IMR-90 (cell line): ENCODE results near the gene SPACA6. TPM values are rescaled to one million over a fixed set of nuclear protein-coding genes. Genes with fewer than 3 reads are reported as not detected.

Source experiments
- ATAC-seq: fragments of 200-7000 bp; cut with Tn5 transposase; 2 replicates; pipeline ENCODE4 v1.9.1; 2020; ENCODE audit warnings: low read depth, mild to moderate bottlenecking, moderate library complexity
- BruUV-seq: library from RNA; stranded (reverse); fragments of 400-500 nt; replicated peaks from 2 replicates; lab custom pipeline; 2021; lab: Mats Ljungman, UMichigan
- CTCF ChIA-PET: fragments of 300-600 bp; formaldehyde crosslinking; extraction: SDS; loops from one replicate; lab custom pipeline; 2021; ENCODE audit warnings: antibody characterized with exemption; lab: Yijun Ruan, JAX
- POLR2A ChIA-PET: fragments of 300-600 bp; sonication (Branson Sonifier 250); formaldehyde crosslinking; loops from one replicate; lab custom pipeline; 2022; ENCODE audit warnings: antibody characterized with exemption; ENCODE audit not compliant: unreplicated experiment; lab: Charles Lee
- DNase-seq: peaks from one replicate; pipeline ENCODE4 v3.0.0; 2013
- H2AFZ ChIP-seq: replicated peaks from 2 replicates; pipeline ENCODE3; 2013; ENCODE audit warnings: low read length, mild to moderate bottlenecking; ENCODE audit not compliant: poor library complexity
- H2AK5ac ChIP-seq: 2 replicates; pipeline ENCODE4 v1.6.1; 2013; ENCODE audit warnings: low read depth, low read length, inconsistent platforms
- H2AK9ac ChIP-seq: replicated peaks from 2 replicates; pipeline ENCODE3; 2013; ENCODE audit warnings: mild to moderate bottlenecking, low read depth, low read length, moderate library complexity; ENCODE audit not compliant: poor library complexity
- H2BK120ac ChIP-seq: 2 replicates; pipeline ENCODE4 v1.6.1; 2013; ENCODE audit warnings: low read depth, low read length, inconsistent platforms
- H2BK15ac ChIP-seq: 3 replicates; pipeline ENCODE4 v1.6.1; 2013; ENCODE audit warnings: low read depth, low read length, inconsistent platforms
- H2BK20ac ChIP-seq: 2 replicates; pipeline ENCODE4 v1.6.1; 2013; ENCODE audit warnings: low read depth, mild to moderate bottlenecking, inconsistent platforms, low read length, moderate library complexity
- H2BK5ac ChIP-seq: 2 replicates; pipeline ENCODE4 v1.6.1; 2013; ENCODE audit warnings: mild to moderate bottlenecking, low read depth, low read length, inconsistent platforms; ENCODE audit not compliant: poor library complexity, severe bottlenecking
- H3K14ac ChIP-seq: replicated peaks from 2 replicates; pipeline ENCODE4 v1.6.1; 2013; ENCODE audit warnings: low read depth, low read length, inconsistent platforms
- H3K18ac ChIP-seq: 2 replicates; pipeline ENCODE4 v1.6.1; 2013; ENCODE audit warnings: low read depth, low read length, control low read depth
- H3K23ac ChIP-seq: 2 replicates; pipeline ENCODE4 v1.6.1; 2013; ENCODE audit warnings: low read depth, low read length, inconsistent platforms
- H3K27ac ChIP-seq: 2 replicates; pipeline ENCODE4 v1.5.1; 2013; ENCODE audit warnings: mild to moderate bottlenecking, control low read depth, low read length; ENCODE audit not compliant: insufficient read depth
- H3K27me3 ChIP-seq: 2 replicates; pipeline ENCODE4 v1.6.1; 2013; ENCODE audit warnings: low read length; ENCODE audit not compliant: control insufficient read depth, insufficient read depth
- H3K36me3 ChIP-seq: 2 replicates; pipeline ENCODE4 v1.6.1; 2013; ENCODE audit warnings: low read length, mixed read lengths; ENCODE audit not compliant: control insufficient read depth, insufficient read depth
- H3K4ac ChIP-seq: 2 replicates; pipeline ENCODE4 v1.6.1; 2013; ENCODE audit warnings: low read depth, low read length, inconsistent platforms
- H3K4me1 ChIP-seq: 2 replicates; pipeline ENCODE4 v1.6.1; 2013; ENCODE audit warnings: low read length, mixed read lengths; ENCODE audit not compliant: control insufficient read depth, insufficient read depth
- H3K4me2 ChIP-seq: 2 replicates; pipeline ENCODE4 v1.6.1; 2013; ENCODE audit warnings: low read depth, mild to moderate bottlenecking, control low read depth, low read length, moderate library complexity
- H3K4me3 ChIP-seq: 2 replicates; pipeline ENCODE4 v1.5.1; 2013; ENCODE audit warnings: low read depth, mild to moderate bottlenecking, control low read depth, low read length, moderate library complexity; ENCODE audit not compliant: insufficient read depth
- H3K56ac ChIP-seq: 2 replicates; pipeline ENCODE4 v1.6.1; 2013; ENCODE audit warnings: low read length, inconsistent platforms; ENCODE audit not compliant: insufficient read depth; ENCODE audit errors: extremely low read depth
- H3K79me1 ChIP-seq, 2 experiments: 2 replicates each; pipeline ENCODE4 v1.6.1; 2013; ENCODE audit warnings: low read length in 2 of 2, inconsistent platforms in 1 of 2, low read depth in 1 of 2
- H3K9ac ChIP-seq: 2 replicates; pipeline ENCODE4 v1.6.1; 2013; ENCODE audit warnings: low read depth, low read length, control low read depth
- H3K9me1 ChIP-seq: 2 replicates; pipeline ENCODE4 v1.6.1; 2013; ENCODE audit warnings: low read length, inconsistent platforms; ENCODE audit not compliant: insufficient read depth
- H3K9me3 ChIP-seq: 2 replicates; pipeline ENCODE4 v1.6.1; 2013; ENCODE audit warnings: low read length; ENCODE audit not compliant: control insufficient read depth, insufficient read depth
- H4K20me1 ChIP-seq: 2 replicates; pipeline ENCODE4 v1.6.1; 2013; ENCODE audit warnings: low read length, inconsistent platforms; ENCODE audit not compliant: insufficient read depth
- H4K5ac ChIP-seq: 2 replicates; pipeline ENCODE4 v1.6.1; 2013; ENCODE audit warnings: mild to moderate bottlenecking, low read depth, low read length, control low read depth
- H4K8ac ChIP-seq, 2 experiments: 2 replicates each; pipeline ENCODE4 v1.6.1; 2013; ENCODE audit warnings: low read depth in 2 of 2, low read length in 2 of 2, control low read depth in 1 of 2, inconsistent platforms in 1 of 2
- H4K91ac ChIP-seq: 2 replicates; pipeline ENCODE4 v1.6.1; 2013; ENCODE audit warnings: low read depth, low read length, inconsistent platforms; ENCODE audit not compliant: insufficient read depth
- RFX5 ChIP-seq: IDR thresholded peaks from 2 replicates; pipeline ENCODE4 v1.8.0; 2012; ENCODE audit warnings: low read depth, mild to moderate bottlenecking, low read length, moderate library complexity
- SMC3 ChIP-seq: fragments of 150-350 bp; IDR thresholded peaks from 2 replicates; pipeline ENCODE4 v1.6.1; 2016; ENCODE audit warnings: low read depth, mild to moderate bottlenecking, antibody characterized with exemption, low read length, moderate library complexity
- WGBS, 2 experiments: methylation state at CpG; one replicate each; pipeline versions ENCODE4 v1.1.5 to v1.1.7; 2013; ENCODE audit warnings: missing lambda C conversion rate in 2 of 2; ENCODE audit not compliant: insufficient read length in 1 of 2; ENCODE audit errors: extremely low coverage in 2 of 2; 5-methylcytosine and 5-hydroxymethylcytosine counted together
- dilution Hi-C: fragments of 300-500 bp; cut with HindIII; formaldehyde crosslinking; loops from one replicate; pipeline ENCODE4 v1.14.3; 2018; ENCODE audit warnings: low sequenced_read_pairs; ENCODE audit not compliant: unreplicated experiment
- in situ Hi-C: fragments of 300-500 bp; cut with MboI; formaldehyde crosslinking; loops from 3 replicates; pipeline ENCODE4 v1.14.3; 2019; ENCODE audit warnings: low sequenced_read_pairs, inconsistent platforms, mixed read lengths
- intact Hi-C: fragments of 100-400 bp; cut with micrococcal nuclease; formaldehyde crosslinking; loops from 2 replicates; pipeline ENCODE4 v1.10.0; 2022
- polyA plus RNA-seq, 3 experiments: library from polyadenylated mRNA; depleted of rRNA; stranded (reverse); fragments of >200 nt; gene quantifications; 2 replicates each; pipeline ENCODE4 v1.2.3, GENCODE V29; 2012; ENCODE audit warnings: low replicate concordance in 1 of 3
- total RNA-seq: library from RNA; depleted of rRNA; stranded (reverse); fragments of >200 nt; gene quantifications from 2 replicates; pipeline ENCODE4 v1.2.3, GENCODE V29; 2012

SPACA6 gene
- total and polyA plus RNA-seq, 2 of the 4 experiments (the other 2 are of a cell fraction), result 1.3 to 13.6 TPM

DNA sequence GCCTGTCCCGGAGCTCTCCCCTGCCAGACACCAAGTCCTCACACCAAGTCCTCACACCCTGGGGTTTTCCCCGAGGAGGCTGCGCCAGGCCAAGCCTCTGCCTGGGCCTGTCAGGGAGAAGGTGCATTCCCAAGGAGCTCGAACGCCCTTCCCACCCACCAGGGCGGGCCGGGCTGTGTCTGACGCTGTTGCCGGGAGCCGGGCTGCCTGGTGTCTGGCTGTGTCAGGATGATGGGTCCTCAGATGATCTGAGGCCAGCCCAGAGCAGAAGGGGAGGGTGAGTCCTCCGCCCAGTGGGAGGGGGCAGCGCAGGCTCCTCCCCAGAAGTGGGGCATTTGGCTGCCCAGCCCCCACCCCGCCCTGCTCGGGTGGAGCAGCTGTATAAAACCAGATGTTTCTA, 32.9 kb downstream of the SPACA6 start:
- no peak overlapping the region for H2BK5ac ChIP-seq
- CTCF ChIA-PET, result interaction anchor here (0.6 to 1.0 kb wide), 2 partner anchors 12 to 123 kb away, joined by 3 to 5 read pairs; no protein-coding TSS in a partner anchor
- H3K14ac ChIP-seq, result no peak overlapping the region
- no peak overlapping the region for H3K27ac ChIP-seq
- H3K9me1 ChIP-seq, result no peaks in the 10 kb centered on the region
- in situ Hi-C loops, result no loop called here
- intact Hi-C loops, result no loop called here
- DNase-seq (peak; percentile 41), ATAC-seq (peak; percentile 89)
- no peak overlapping the region for H2BK120ac ChIP-seq
- H2BK15ac ChIP-seq, result no peak overlapping the region
- H3K23ac ChIP-seq, result no peak overlapping the region
- H3K18ac ChIP-seq, result no peak overlapping the region
- H4K91ac ChIP-seq, result no peak overlapping the region
- peaks cover 31% of the 10 kb centered on the region for H3K27me3 ChIP-seq
- POLR2A ChIA-PET, result no interaction called here
- no peak overlapping the region for H2AK9ac ChIP-seq
- H3K36me3 ChIP-seq, result no peaks in the 10 kb centered on the region
- no peaks in the 10 kb centered on the region for H3K79me1 ChIP-seq
- H4K5ac ChIP-seq, result no peak overlapping the region
- no peaks in the 10 kb centered on the region for H3K4me1 ChIP-seq
- H2AK5ac ChIP-seq, result no peak overlapping the region
- TF ChIP-seq SMC3, result no peak
- TF ChIP-seq RFX5, result peak; percentile 21; the same call in 1 of the 2 replicates
- H3K9me3 ChIP-seq, result 0 out of 2 replicates have a peak, but pooled peaks cover 3% of the 10 kb centered on the region
- H3K9ac ChIP-seq, result no peak overlapping the region
- no peak overlapping the region for H3K4ac ChIP-seq
- no peak overlapping the region for H3K56ac ChIP-seq
- H4K8ac ChIP-seq, result no peak overlapping the region
- no peak overlapping the region for H2BK20ac ChIP-seq
- dilution Hi-C loops, result no loop called here
- WGBS, 2 experiments, result no CpG with 5 or more reads among the region's 14 CpGs
- H2AFZ ChIP-seq, result no peak overlapping the region
- no peaks in the 10 kb centered on the region for H4K20me1 ChIP-seq
- no TSS peak for BruUV-seq
- no peak overlapping the region for H3K4me2 ChIP-seq
- no peak overlapping the region for H3K4me3 ChIP-seq
